HUDEP-2 (cell line): Measurements from ENCODE around the gene ANKS1B.
"Not testable (repeated sequence)": the region's sequence is repeated elsewhere in the genome, so short reads cannot be mapped to it uniquely, and the experiment has no call there.

Experiments
- DNase-seq, 76 experiments: peaks; one replicate each; lab custom pipeline; 2025; ENCODE audit not compliant: unreplicated experiment in 76 of 76; lab: John Stamatoyannopoulos, UW

Gene ANKS1B

DNA sequence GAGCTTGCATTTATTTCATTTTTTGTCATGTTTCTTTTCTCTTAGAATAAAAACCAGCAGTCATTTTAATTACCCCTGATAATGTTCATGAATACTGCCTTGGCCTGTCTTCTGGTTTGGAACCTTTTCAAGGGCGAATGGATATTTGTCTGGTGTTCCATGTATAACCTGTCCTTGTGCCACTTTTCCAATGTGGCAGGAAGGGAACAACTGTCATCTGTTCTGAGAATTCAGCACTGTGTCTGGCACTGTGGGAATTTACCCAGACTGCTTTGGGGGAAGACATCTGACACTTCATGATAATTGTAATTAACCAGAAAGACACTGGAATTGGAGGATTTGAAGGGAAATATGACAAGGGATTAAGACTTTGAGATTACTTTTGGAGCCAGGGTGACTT lies 986.8 kb downstream of the ANKS1B start:
- no peak for DNase-seq

GRCh38 chr12:98990648-98991047 lies 994.1 kb downstream of the ANKS1B start:
- no peak for DNase-seq

DNA sequence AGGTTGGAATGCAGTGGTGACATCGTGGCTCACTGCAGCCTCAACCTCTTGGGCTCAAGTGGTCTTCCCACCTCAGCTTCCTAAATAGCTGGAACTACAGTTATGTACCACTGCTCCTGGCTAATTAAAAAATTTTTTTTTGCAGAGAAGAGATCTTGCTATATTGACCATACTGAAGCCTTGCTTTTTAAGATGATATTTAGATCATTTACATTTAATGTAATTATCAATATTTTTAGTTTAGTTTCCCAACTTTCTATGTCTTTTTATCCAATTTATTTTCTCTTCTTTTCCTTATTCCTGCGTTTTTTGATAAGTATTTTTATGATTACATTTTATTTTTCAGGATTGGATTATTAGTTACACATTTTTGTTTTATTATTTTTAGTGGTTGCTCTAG lies 999.6 kb downstream of the ANKS1B start:
- no peak for DNase-seq

DNA sequence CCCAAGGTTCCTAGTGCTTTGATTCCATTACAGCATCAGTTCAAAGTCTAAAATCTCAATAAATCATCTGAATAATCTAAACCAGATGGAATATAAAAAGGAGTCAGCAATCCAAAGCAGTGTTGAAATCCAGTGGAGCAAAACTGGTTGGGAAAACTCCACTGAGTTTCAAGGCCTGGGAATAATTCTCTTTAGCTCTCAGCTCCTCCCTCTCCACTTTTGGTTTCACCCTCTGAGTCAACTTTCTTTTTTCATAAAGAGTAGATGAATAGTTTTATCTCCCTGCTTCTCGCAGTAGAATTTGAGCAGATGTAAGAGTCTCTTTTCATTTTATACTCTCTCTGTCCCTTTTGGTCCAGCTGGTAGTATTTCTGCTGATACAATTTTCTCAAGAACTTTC lies 1001.1 kb downstream of the ANKS1B start:
- DNase-seq = no peak

GRCh38 chr12:98980508-98980907 lies 1004.2 kb downstream of the ANKS1B start:
- DNase-seq = no peak

DNA sequence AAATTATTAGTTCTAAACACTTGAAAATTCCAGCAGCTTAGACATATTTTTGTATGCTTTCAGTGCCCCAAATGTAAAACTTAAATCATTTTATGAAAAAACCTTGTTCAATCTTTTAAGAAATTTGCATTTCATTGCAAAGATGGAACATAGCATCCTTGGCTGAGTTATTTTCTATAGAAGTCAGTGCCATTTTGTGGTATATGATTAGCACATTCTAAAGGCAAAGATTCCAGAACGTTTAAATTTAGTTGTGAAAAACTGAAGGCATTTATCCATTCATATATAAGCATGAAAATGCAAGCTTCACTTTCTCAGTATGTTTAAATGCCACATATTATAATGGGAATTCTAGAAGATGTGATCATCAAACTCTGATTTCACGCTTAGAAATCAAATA lies 1007.5 kb downstream of the ANKS1B start:
- DNase-seq = no peak

DNA sequence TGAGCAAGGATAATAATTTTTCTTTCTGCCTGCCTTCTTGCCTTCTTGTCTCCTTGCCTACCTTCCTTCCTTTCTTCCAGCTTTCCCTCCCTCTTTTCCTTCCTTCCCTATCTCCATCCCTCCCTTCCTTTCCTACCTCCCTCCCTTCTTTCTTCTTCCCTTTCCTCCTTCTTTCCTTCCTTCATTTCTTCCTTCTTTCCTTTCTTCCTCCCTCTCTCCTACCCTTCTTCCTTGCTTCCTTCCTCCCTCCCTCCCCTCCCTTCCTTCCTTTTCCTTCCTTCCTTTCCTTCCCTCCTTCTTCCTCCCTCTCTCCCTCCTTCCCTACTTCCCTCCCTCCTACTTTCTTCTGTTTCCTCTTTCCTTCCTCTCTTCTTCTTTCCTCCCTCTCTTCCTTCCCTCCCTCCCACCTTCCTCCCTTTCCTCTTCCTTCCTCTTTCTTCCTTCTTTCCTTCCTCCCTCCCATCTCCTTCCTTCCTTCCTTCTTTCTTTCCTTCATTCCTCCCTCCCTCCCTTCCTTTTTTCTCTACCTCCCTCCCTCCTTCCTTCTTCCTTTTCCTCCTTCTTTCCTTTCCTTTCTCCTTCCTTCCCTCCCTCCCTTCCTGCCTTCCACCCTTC lies 1009.9 kb downstream of the ANKS1B start:
- DNase-seq = no peak

GRCh38 chr12:98973395-98973794 lies 1011.3 kb downstream of the ANKS1B start:
- no peak for DNase-seq

- no peak for DNase-seq
Measured at GRCh38 chr12:98970950-98971349, 1013.8 kb downstream of the ANKS1B start.

GRCh38 chr12:98970210-98970609 lies 1014.5 kb downstream of the ANKS1B start:
- no peak for DNase-seq

GRCh38 chr12:98968896-98969295 lies 1015.8 kb downstream of the ANKS1B start:
- no peak for DNase-seq

GRCh38 chr12:98957135-98957534 lies 1027.6 kb downstream of the ANKS1B start:
- DNase-seq = not testable (repeated sequence)

DNA sequence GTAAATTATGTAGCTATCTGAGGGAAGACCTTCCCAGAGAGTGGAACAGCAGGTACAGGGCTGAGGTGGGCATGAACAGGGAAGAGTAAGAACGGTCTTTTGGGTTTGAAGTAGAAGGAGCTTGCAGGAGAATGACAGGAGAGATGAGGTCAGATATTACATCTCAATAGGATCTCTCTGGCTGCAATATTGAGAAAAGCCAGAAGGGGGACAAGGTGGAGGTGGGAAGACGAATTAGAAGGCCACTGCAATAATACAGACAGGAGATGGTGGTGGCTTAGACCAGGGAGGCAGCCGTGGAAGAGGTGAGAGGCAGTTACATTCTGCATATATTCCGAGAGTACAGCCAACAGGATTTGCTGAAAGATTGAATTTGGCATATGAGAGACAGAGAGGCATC lies 1029.5 kb downstream of the ANKS1B start:
- DNase-seq = peak in 10 of 76 experiments; percentile 1 to 36 (median 18)

DNA sequence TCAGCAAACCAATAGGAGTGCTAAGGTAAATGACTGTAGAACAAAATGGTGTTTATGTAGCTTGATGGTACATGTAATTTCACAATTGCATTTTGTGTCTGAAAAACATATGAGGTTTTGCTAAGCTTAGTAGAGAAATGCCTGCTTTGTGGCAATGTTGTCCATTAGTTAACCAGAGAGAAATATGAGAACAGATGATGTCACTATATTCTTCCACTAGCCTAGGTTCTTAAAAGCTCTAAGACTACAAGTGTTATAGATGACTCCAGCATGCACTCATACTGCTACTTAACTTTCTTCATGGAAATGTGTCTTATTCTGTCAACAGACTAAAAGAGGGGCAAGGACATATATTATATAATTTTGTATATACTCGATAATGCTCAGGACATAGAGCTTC lies 1030.2 kb downstream of the ANKS1B start:
- no peak for DNase-seq

- DNase-seq = no peak
Measured at GRCh38 chr12:98951406-98951805, 1033.3 kb downstream of the ANKS1B start.

DNA sequence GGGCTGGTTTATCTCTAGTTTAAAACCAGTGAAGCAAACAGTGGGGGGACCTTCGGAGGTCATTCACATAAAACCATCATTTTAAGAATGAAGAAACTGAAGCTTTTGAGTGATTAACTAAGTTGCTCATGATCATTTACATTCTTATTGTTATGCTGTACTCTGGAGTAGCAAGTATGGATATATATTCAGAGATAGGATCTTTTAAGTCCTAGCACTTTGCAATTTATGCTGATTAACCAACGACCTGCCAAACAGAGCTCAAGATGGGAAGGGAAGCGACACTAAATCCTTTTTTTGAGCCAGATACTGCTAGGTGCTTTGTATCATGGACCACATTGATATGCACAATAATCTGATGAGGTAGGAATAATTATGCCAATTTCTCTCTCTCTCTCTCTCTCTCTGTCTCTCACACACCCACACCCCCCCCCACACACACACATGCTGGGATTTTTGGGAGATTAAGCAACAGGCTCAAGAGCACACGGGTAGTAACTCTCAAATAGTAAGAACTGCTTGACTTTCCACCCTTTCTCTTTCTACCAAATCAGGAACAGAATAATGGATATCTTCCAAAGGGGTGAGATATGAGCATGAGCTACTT lies 1036.3 kb downstream of the ANKS1B start:
- DNase-seq = no peak

- DNase-seq = no peak
Measured at GRCh38 chr12:98945864-98946263, 1038.9 kb downstream of the ANKS1B start.

DNA sequence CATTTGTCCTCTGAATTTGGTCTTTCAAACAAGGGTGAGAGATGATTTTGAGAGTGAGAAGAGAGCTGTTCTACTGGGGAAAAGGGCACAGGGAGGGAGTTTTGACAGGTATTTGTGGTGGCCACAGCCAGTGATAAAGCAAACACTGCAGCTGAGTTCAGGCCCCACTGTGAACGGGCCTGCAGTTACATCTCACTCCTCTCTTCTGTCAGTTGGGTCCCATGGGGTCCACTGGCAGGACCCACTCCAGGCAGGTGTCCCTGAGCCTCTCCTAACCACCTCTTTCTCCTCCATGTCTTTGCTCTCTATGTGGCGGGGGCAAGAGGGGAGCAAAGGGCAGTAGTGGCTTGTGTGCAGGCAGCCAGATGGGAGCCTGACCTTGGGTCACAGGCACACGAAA lies 1044.8 kb downstream of the ANKS1B start:
- no peak for DNase-seq

GRCh38 chr12:98939350-98939749 lies 1045.4 kb downstream of the ANKS1B start:
- DNase-seq = no peak

DNA sequence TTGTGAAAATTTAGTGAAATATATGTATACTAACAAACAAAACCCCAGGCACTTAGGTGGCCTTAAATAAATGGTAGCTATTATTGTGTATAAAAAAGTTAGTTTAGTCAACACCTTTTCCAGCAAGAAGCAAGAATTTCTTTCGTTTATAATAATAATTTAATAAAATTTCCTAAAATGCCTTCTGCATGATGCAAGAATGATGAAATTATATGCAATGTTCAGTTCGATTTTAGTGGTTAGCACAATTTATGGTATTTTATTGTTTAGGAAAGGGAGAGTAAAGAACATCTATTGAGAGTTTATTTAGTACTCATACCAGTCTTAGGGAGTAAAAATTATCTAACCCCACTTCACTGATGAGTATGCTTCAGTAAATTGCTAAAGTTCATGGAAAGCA lies 1048.9 kb downstream of the ANKS1B start:
- DNase-seq = no peak

GRCh38 chr12:98922871-98923270 lies 1061.9 kb downstream of the ANKS1B start:
- no peak for DNase-seq

GRCh38 chr12:98918176-98918863 lies 1066.4 kb downstream of the ANKS1B start:
- no peak for DNase-seq
